ES-I3 (cell line): Measurements from ENCODE around the gene SPATA17.

Source experiments
- H3K36me3 ChIP-seq: 2 replicates; pipeline ENCODE4 v1.6.1; 2013; ENCODE audit warnings: mild to moderate bottlenecking, low read length, control low read depth, moderate library complexity; ENCODE audit not compliant: insufficient read depth
- H3K4me1 ChIP-seq: 2 replicates; pipeline ENCODE4 v1.6.1; 2013; ENCODE audit warnings: mild to moderate bottlenecking, control low read depth, low read length; ENCODE audit not compliant: insufficient read depth
- H3K9ac ChIP-seq: 2 replicates; pipeline ENCODE4 v1.6.1; 2013; ENCODE audit warnings: low read depth, mild to moderate bottlenecking, low read length, moderate library complexity
- H3K9me3 ChIP-seq: 2 replicates; pipeline ENCODE4 v1.6.1; 2013; ENCODE audit warnings: mild to moderate bottlenecking, low read length, moderate library complexity; ENCODE audit not compliant: control insufficient read depth, insufficient read depth

SPATA17 gene

DNA sequence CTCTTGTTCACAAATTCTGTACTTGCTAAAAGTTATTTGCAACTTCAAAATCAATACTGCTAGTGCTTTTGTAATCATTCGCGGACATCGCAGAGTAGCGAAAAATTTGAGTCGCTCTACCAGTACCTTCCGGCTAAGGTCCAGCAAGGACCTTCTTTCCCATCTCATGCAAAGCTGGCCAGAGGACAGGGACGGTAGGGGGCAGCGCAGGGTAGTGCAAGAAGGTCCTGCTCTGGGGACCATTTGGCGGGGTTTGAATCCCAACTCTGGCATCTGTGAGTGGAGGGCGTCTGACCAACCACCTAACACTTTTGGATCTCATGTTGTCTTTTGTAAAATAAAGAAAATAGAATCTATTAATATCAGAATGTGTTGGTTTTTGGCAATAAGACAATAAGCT is 258.3 kb downstream of the SPATA17 start:
- no peaks in the 10 kb centered on the region; the same call in 1 of the 2 replicates for H3K9me3 ChIP-seq
- no peaks in the 10 kb centered on the region for H3K36me3 ChIP-seq
- no peaks in the 10 kb centered on the region for H3K4me1 ChIP-seq
- H3K9ac ChIP-seq, result no peak overlapping the region

DNA sequence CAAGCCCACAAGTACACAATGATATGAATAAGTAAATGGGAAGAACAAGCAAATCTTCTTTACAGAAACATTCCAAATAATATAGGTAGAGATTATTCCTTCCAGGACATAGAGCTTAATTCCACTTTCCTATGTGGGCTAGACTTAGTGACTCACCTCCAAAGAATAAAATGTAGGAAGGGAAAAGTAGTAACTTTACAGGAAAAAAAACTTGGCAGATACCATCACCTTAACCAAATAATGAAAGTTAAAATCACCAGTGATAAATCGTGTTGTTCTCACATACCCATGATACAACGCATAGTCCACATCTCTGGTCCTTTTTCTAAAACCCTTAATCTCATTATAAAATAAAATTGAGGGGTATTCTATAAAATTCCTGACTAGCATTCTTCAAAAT is 260.8 kb downstream of the SPATA17 start:
- no peaks in the 10 kb centered on the region for H3K9me3 ChIP-seq
- H3K9ac ChIP-seq, result no peak overlapping the region
- H3K36me3 ChIP-seq, result no peaks in the 10 kb centered on the region
- no peaks in the 10 kb centered on the region for H3K4me1 ChIP-seq

GRCh38 chr1:217892750-217893149 is 261.6 kb downstream of the SPATA17 start:
- Histone ChIP-seq H3K4me1 (no peaks in the 10 kb centered on the region), H3K9ac (no peak overlapping the region)

GRCh38 chr1:217895841-217896240 is 264.7 kb downstream of the SPATA17 start:
- no peaks in the 10 kb centered on the region for H3K4me1 ChIP-seq

More at GRCh38 chr1:217892750-217893149, 261.6 kb downstream of the SPATA17 start:
- H3K9me3 ChIP-seq, result no peaks in the 10 kb centered on the region
- no peaks in the 10 kb centered on the region for H3K36me3 ChIP-seq

GRCh38 chr1:217896490-217896889 is 265.3 kb downstream of the SPATA17 start:
- no peaks in the 10 kb centered on the region for H3K4me1 ChIP-seq
- H3K9ac ChIP-seq, result no peak overlapping the region
- no peaks in the 10 kb centered on the region for H3K36me3 ChIP-seq
- H3K9me3 ChIP-seq, result no peaks in the 10 kb centered on the region

More at GRCh38 chr1:217895841-217896240, 264.7 kb downstream of the SPATA17 start:
- H3K36me3 ChIP-seq, result no peaks in the 10 kb centered on the region
- H3K9me3 ChIP-seq, result no peaks in the 10 kb centered on the region
- H3K9ac ChIP-seq, result no peak overlapping the region

- Histone ChIP-seq H3K9ac (no peak overlapping the region), H3K36me3 (no peaks in the 10 kb centered on the region), H3K4me1 (peaks cover 5% of the 10 kb centered on the region; the same call in 1 of the 2 replicates), H3K9me3 (no peaks in the 10 kb centered on the region)
Observed at GRCh38 chr1:217897100-217897499, 266.0 kb downstream of the SPATA17 start.

- Histone ChIP-seq H3K9ac (no peak overlapping the region), H3K9me3 (no peaks in the 10 kb centered on the region), H3K4me1 (peaks cover 6% of the 10 kb centered on the region; the same call in 1 of the 2 replicates), H3K36me3 (no peaks in the 10 kb centered on the region)
Observed at GRCh38 chr1:217899614-217900013, 268.5 kb downstream of the SPATA17 start.

GRCh38 chr1:217907504-217907903 is 276.4 kb downstream of the SPATA17 start:
- H3K4me1 ChIP-seq, result no peaks in the 10 kb centered on the region
- no peak overlapping the region for H3K9ac ChIP-seq
- H3K9me3 ChIP-seq, result no peaks in the 10 kb centered on the region
- no peaks in the 10 kb centered on the region for H3K36me3 ChIP-seq

DNA sequence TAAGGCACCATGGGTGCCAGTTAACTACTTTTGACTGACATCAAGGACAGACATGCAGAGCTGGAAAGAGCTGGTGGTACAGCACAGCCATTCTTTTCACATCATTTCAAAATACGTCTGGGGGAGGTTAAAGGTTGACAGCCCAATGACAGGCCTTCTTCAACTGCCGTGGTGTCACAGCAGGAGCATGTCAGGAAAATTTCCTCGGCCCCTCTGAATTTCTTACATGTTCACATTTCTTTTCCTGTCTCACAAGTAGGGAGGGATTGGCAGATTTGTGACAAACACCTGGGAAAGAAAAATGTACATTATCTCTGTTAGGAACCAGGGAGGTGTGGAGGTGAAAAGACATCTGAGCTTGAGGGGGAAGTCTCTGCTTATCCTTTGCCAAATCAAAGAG is 279.1 kb downstream of the SPATA17 start:
- Histone ChIP-seq H3K9me3 (no peaks in the 10 kb centered on the region), H3K36me3 (no peaks in the 10 kb centered on the region), H3K4me1 (no peaks in the 10 kb centered on the region), H3K9ac (no peak overlapping the region)

GRCh38 chr1:217910791-217911320 is 279.7 kb downstream of the SPATA17 start:
- Histone ChIP-seq H3K36me3 (no peaks in the 10 kb centered on the region), H3K4me1 (no peaks in the 10 kb centered on the region), H3K9me3 (no peaks in the 10 kb centered on the region; the same call in 1 of the 2 replicates), H3K9ac (no peak overlapping the region)

DNA sequence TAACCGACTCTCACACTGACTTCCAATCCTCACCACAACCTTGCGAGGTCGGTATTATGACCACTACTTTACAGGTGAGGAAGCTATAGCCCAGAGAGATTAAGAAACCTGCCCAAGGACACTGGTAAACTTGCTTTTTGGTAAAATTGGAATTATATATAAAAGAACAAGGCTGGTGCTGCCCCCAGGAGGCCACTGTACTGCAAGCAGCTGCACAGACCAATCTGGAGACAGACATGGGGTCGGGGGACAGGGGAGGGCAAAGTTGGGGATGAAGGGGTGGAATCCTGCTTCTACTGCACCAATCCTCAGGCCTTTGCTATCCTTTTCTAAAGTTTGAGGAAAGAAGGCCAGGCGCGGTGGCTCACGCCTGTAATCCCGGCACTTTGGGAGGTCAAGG is 280.8 kb downstream of the SPATA17 start:
- Histone ChIP-seq H3K4me1 (no peaks in the 10 kb centered on the region), H3K36me3 (no peaks in the 10 kb centered on the region), H3K9me3 (no peaks in the 10 kb centered on the region; the same call in 1 of the 2 replicates), H3K9ac (no peak overlapping the region)

- no peaks in the 10 kb centered on the region for H3K36me3 ChIP-seq
- no peaks in the 10 kb centered on the region; the same call in 1 of the 2 replicates for H3K9me3 ChIP-seq
- no peak overlapping the region for H3K9ac ChIP-seq
- H3K4me1 ChIP-seq, result no peaks in the 10 kb centered on the region
Observed at GRCh38 chr1:217917281-217917887, 286.2 kb downstream of the SPATA17 start.

DNA sequence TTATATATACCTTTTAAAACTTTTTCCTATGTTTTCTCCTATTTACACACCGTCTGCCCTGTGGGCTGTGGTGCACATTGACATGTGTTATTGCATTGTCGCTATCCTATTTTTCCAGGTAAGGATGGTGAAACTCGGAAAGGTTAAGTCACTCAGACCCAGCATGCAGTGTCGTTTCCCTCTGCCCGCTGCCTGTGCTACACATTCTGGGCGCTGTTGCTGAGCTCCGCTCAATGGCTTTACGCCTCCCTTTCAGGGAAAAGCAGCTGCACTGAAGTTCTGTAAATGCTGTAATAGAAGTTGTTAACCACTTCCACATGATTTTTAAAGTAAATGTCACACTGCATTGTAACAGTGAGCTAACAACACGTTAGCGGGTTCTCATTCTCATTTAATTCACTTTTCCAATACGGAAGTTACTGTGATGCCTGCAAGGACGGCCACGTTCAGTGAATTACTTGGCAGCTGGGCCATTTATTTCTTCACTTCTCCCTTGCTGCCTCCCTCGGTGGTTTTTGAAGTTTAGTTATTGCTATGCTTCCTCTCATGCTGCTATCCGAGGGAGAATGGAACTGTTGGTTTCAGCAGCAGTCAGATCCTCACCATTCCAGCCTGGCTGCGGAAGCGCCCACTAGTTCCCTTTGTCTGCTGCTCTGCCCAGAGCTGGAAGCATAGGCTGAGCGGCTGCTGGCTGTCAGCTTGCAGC is 288.7 kb downstream of the SPATA17 start:
- Histone ChIP-seq H3K9ac (no peak overlapping the region), H3K36me3 (no peaks in the 10 kb centered on the region), H3K4me1 (no peaks in the 10 kb centered on the region), H3K9me3 (no peaks in the 10 kb centered on the region; the same call in 1 of the 2 replicates)
